K562 (cell line): ENCODE data around the gene DLGAP1. TPM values are rescaled to one million over a fixed set of nuclear protein-coding genes. Genes with fewer than 3 reads are reported as not detected.

Experiments
- ADNP ChIP-seq: fragments of 200-800 bp; sonication (Bioruptor generic); IDR thresholded peaks from 2 replicates; pipeline ENCODE4 v1.6.1; 2016; ENCODE audit warnings: missing genetic modification characterization, missing compliant biosample characterization
- ATF7 ChIP-seq: fragments of 450-650 bp; IDR thresholded peaks from 2 replicates; pipeline ENCODE4 v1.7.1; 2014; ENCODE audit warnings: mild to moderate bottlenecking, moderate library complexity
- BHLHE40 ChIP-seq: IDR thresholded peaks from 2 replicates; pipeline ENCODE4 v1.6.1; 2011; ENCODE audit warnings: low read length, improper control_type of control experiment
- CCAR2 ChIP-seq: fragments of 200-400 bp; formaldehyde crosslinking; IDR thresholded peaks from 2 replicates; pipeline ENCODE4 v1.6.1; 2017; ENCODE audit warnings: mild to moderate bottlenecking, low read depth, low read length
- EWSR1 ChIP-seq: fragments of 450-650 bp; IDR thresholded peaks from 2 replicates; pipeline ENCODE4 v1.6.1; 2018; ENCODE audit warnings: borderline replicate concordance, mild to moderate bottlenecking, low read depth, moderate library complexity; ENCODE audit not compliant: partially characterized antibody
- NR1H2 ChIP-seq: sonication (generic); formaldehyde crosslinking; IDR thresholded peaks from 2 replicates; pipeline ENCODE4 v1.4.0; 2020; ENCODE audit warnings: mild to moderate bottlenecking, missing genetic modification reagents
- RFX1 ChIP-seq: fragments of 450-650 bp; IDR thresholded peaks from 2 replicates; pipeline ENCODE4 v1.6.1; 2016; ENCODE audit warnings: mild to moderate bottlenecking, moderate library complexity
- STAT5A ChIP-seq: IDR thresholded peaks from 2 replicates; pipeline ENCODE4 v1.6.1; 2012; ENCODE audit warnings: low read length, inconsistent platforms, borderline replicate concordance
- TBP ChIP-seq: optimal IDR thresholded peaks from 2 replicates; pipeline ENCODE3; 2011; ENCODE audit warnings: low read depth, low read length, improper control_type of control experiment
- U2AF2 ChIP-seq: fragments of 200-400 bp; formaldehyde crosslinking; optimal IDR thresholded peaks from 2 replicates; pipeline ENCODE3; 2017; ENCODE audit warnings: low read depth, mild to moderate bottlenecking, low read length
- ZNF57 ChIP-seq: fragments of 450-650 bp; formaldehyde crosslinking; IDR thresholded peaks from 2 replicates; pipeline ENCODE4 v1.4.0; 2020; ENCODE audit warnings: mild to moderate bottlenecking, moderate library complexity
- ZNF75A ChIP-seq: fragments of 450-650 bp; formaldehyde crosslinking; IDR thresholded peaks from 2 replicates; pipeline ENCODE4 v1.4.0; 2020; ENCODE audit warnings: mild to moderate bottlenecking
- polyA plus RNA-seq, 8 experiments: library from polyadenylated mRNA; depleted of rRNA in 4 of 8; stranded (reverse) in 5 of 8; unstranded in 3 of 8; fragments of >200 nt; fragmentation: Nextera tagmentation in 2 of 8; fragmentation: Illumina TruSeq in 1 of 8; extraction: Ambion mirVana in 2 of 8; extraction: Trizol in 1 of 8; gene quantifications; 2 replicates each; pipeline versions ENCODE4 v1.2.1 to v1.2.3, GENCODE V29; 2011 to 2014; ENCODE audit warnings: inconsistent platforms in 1 of 8, missing spikeins in 1 of 8
- total RNA-seq, 7 experiments: library from RNA; depleted of rRNA in 6 of 7; stranded (reverse); fragments of >200 nt in 6 of 7; fragmentation: Illumina TruSeq in 2 of 7; extraction: Trizol in 2 of 7; gene quantifications; 2 replicates each; pipeline versions ENCODE4 v1.2.1 to v1.2.3, GENCODE V29; 2011 to 2021; ENCODE audit warnings: low replicate concordance in 1 of 7
- TF ChIP-seq, protein P1 (sequence below): fragments of 450-650 bp; formaldehyde crosslinking; conservative IDR thresholded peaks from 2 replicates; pipeline ENCODE4 v1.4.0; 2022; ENCODE audit warnings: mild to moderate bottlenecking, missing genetic modification characterization
- TF ChIP-seq, protein P2 (sequence below): fragments of 250-450 bp; sonication (Bioruptor Pico); IDR thresholded peaks from 2 replicates; pipeline ENCODE4 v1.9.0; 2021; ENCODE audit warnings: mild to moderate bottlenecking, inconsistent platforms
- TF ChIP-seq, protein P3 (sequence below), 3 experiments: fragments of 200-800 bp in 1 of 3; fragments of 250-450 bp in 1 of 3; fragments of 450-650 bp in 1 of 3; sonication (Bioruptor Pico) in 1 of 3; sonication (Bioruptor generic) in 1 of 3; formaldehyde crosslinking in 1 of 3; IDR thresholded peaks; 2 replicates each; pipeline versions ENCODE4 v1.6.1 to v1.8.0; 2016 to 2022; ENCODE audit warnings: mild to moderate bottlenecking in 2 of 3, missing genetic modification characterization in 2 of 3, missing compliant biosample characterization in 1 of 3, moderate library complexity in 1 of 3
- TF ChIP-seq, protein P4 (sequence below): sonication (generic); formaldehyde crosslinking; IDR thresholded peaks from 2 replicates; pipeline ENCODE4 v1.8.0; 2022; ENCODE audit warnings: missing genetic modification reagents, mild to moderate bottlenecking, moderate library complexity, borderline replicate concordance
- TF ChIP-seq, protein P5 (sequence below): sonication (generic); formaldehyde crosslinking; IDR thresholded peaks from 2 replicates; pipeline ENCODE4 v1.4.0; 2020; ENCODE audit warnings: mild to moderate bottlenecking, missing genetic modification reagents

Gene DLGAP1
- total and polyA plus RNA-seq, 9 of the 15 experiments (the other 6 are each of a cell fraction or from before 2014, with no cell fraction given): 0.04 to 0.22 (median 0.08) TPM

DNA sequence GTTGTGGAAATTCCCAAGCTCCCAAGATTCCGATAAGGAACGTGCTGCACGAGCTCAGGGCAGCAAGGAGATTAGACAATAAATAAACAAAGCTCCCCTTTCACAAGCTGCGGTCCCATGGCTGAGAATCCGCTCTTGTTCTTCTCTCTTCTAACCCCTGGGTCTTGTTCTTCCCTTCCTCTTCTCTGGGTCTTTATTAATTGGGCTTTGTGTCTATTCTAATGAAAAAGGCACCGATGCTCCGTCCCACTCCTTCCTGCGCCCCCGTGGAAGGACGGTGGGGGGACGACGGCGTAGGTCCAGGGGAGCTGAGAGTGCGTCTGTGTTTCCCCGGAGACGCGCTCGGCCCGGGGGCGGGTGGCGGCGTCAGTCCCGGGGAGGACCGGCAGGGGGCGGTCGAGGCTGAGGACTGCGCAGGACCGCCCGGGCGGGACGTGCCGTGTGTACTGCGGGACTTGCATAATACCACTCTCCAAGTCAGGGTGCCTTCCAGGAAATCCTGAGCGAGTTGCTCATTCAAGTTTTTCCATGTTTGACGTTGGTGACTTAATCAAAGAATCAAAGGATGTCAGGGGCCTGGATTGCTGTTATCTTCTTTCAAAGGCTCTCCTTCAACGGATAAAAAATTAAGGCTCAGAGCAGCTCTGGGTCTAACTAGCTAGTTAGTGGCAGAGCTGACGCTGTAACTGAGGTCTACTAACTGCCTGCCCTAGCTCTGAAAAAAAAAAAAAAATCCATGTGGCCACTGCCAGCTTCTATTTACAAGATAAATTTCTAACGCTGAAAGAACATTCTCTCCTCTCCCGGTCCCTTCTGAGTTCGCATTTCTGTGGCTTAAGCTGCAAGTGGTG lies 683.8 kb downstream of the DLGAP1 start (continued):
- TF ChIP-seq, protein P1, sequence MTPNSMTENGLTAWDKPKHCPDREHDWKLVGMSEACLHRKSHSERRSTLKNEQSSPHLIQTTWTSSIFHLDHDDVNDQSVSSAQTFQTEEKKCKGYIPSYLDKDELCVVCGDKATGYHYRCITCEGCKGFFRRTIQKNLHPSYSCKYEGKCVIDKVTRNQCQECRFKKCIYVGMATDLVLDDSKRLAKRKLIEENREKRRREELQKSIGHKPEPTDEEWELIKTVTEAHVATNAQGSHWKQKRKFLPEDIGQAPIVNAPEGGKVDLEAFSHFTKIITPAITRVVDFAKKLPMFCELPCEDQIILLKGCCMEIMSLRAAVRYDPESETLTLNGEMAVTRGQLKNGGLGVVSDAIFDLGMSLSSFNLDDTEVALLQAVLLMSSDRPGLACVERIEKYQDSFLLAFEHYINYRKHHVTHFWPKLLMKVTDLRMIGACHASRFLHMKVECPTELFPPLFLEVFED: no peak
- TF ChIP-seq U2AF2 (no peak), CCAR2 (no peak), ATF7 (peak; percentile 60; the same call in 1 of the 2 replicates), TBP (peak; percentile 24), RFX1 (peak; percentile 74), BHLHE40 (peak; percentile 65; the same call in 1 of the 2 replicates), ZNF75A (CRISPR knock-in tag) (no peak), NR1H2 (CRISPR knock-in tag) (no peak), EWSR1 (no peak), ZNF57 (no peak), STAT5A (no peak), ADNP (tag) (no peak)
- TF ChIP-seq, protein P2, sequence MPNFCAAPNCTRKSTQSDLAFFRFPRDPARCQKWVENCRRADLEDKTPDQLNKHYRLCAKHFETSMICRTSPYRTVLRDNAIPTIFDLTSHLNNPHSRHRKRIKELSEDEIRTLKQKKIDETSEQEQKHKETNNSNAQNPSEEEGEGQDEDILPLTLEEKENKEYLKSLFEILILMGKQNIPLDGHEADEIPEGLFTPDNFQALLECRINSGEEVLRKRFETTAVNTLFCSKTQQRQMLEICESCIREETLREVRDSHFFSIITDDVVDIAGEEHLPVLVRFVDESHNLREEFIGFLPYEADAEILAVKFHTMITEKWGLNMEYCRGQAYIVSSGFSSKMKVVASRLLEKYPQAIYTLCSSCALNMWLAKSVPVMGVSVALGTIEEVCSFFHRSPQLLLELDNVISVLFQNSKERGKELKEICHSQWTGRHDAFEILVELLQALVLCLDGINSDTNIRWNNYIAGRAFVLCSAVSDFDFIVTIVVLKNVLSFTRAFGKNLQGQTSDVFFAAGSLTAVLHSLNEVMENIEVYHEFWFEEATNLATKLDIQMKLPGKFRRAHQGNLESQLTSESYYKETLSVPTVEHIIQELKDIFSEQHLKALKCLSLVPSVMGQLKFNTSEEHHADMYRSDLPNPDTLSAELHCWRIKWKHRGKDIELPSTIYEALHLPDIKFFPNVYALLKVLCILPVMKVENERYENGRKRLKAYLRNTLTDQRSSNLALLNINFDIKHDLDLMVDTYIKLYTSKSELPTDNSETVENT: no peak
- TF ChIP-seq, protein P3, sequence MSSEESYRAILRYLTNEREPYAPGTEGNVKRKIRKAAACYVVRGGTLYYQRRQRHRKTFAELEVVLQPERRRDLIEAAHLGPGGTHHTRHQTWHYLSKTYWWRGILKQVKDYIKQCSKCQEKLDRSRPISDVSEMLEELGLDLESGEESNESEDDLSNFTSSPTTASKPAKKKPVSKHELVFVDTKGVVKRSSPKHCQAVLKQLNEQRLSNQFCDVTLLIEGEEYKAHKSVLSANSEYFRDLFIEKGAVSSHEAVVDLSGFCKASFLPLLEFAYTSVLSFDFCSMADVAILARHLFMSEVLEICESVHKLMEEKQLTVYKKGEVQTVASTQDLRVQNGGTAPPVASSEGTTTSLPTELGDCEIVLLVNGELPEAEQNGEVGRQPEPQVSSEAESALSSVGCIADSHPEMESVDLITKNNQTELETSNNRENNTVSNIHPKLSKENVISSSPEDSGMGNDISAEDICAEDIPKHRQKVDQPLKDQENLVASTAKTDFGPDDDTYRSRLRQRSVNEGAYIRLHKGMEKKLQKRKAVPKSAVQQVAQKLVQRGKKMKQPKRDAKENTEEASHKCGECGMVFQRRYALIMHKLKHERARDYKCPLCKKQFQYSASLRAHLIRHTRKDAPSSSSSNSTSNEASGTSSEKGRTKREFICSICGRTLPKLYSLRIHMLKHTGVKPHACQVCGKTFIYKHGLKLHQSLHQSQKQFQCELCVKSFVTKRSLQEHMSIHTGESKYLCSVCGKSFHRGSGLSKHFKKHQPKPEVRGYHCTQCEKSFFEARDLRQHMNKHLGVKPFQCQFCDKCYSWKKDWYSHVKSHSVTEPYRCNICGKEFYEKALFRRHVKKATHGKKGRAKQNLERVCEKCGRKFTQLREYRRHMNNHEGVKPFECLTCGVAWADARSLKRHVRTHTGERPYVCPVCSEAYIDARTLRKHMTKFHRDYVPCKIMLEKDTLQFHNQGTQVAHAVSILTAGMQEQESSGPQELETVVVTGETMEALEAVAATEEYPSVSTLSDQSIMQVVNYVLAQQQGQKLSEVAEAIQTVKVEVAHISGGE (CRISPR knock-in tag; IDR thresholded peaks at IDR 0.05): no peak
- TF ChIP-seq, protein P4, sequence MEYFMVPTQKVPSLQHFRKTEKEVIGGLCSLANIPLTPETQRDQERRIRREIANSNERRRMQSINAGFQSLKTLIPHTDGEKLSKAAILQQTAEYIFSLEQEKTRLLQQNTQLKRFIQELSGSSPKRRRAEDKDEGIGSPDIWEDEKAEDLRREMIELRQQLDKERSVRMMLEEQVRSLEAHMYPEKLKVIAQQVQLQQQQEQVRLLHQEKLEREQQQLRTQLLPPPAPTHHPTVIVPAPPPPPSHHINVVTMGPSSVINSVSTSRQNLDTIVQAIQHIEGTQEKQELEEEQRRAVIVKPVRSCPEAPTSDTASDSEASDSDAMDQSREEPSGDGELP (CRISPR knock-in tag): peak; percentile 80; the same call in 1 of the 2 replicates
- TF ChIP-seq, protein P5, sequence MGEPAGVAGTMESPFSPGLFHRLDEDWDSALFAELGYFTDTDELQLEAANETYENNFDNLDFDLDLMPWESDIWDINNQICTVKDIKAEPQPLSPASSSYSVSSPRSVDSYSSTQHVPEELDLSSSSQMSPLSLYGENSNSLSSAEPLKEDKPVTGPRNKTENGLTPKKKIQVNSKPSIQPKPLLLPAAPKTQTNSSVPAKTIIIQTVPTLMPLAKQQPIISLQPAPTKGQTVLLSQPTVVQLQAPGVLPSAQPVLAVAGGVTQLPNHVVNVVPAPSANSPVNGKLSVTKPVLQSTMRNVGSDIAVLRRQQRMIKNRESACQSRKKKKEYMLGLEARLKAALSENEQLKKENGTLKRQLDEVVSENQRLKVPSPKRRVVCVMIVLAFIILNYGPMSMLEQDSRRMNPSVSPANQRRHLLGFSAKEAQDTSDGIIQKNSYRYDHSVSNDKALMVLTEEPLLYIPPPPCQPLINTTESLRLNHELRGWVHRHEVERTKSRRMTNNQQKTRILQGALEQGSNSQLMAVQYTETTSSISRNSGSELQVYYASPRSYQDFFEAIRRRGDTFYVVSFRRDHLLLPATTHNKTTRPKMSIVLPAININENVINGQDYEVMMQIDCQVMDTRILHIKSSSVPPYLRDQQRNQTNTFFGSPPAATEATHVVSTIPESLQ: no peak
